GM18526 (cell line): Measurements from ENCODE around the gene ELAPOR1.

Experiments
- POLR2A ChIP-seq: IDR thresholded peaks from 3 replicates; pipeline ENCODE4 v1.6.1; 2011; ENCODE audit not compliant: insufficient read length; ENCODE audit errors: extremely low read depth

ELAPOR1 gene

GRCh38 chr1:109113590-109114341, at the start of gene ELAPOR1:
ELAPOR1 (plus strand) TSS chr1:109114115; CDS start chr1:109114184, 69 bp downstream.
- no peak for TF ChIP-seq POLR2A

GRCh38 chr1:109065137-109065536, 48.8 kb upstream of the ELAPOR1 start:
- TF ChIP-seq POLR2A = no peak

DNA sequence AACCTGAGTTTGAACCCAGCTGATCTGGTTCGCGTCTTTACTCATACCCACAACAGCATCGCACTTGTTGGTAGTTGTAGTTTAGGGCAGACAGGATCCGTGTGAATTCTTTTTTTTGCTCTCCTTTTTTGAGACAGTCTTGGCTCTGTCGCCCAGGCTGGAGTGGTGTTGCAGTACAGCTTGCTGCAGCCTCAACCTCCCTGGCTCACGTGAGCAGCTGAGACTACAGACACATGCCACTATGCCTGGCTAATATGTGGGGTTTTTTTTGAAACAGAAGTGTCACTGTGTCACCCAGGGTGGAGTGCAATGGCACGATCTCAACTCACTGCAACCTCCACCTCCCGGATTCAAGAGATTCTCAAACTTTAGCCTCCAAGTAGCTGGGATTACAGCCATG, 46.0 kb upstream of the ELAPOR1 start:
- no peak for TF ChIP-seq POLR2A

DNA sequence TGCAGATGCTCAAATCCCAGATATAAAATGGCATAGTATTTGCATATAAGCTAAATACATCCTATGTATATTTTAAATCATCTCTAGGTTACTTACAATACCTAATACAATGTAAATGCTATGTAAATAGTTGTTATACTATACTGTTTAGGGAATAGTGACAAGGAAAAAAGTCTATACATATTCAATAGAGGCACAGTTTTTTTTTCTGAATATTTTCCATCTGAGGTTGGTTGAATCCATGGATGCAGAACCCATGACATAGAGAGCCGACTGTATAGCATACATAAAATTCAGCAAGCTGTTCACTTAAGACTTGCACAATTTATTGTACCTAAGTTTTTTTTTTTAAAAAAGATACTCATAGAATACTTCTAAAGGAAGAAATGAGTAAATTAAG, 44.6 kb upstream of the ELAPOR1 start:
- TF ChIP-seq POLR2A = no peak

DNA sequence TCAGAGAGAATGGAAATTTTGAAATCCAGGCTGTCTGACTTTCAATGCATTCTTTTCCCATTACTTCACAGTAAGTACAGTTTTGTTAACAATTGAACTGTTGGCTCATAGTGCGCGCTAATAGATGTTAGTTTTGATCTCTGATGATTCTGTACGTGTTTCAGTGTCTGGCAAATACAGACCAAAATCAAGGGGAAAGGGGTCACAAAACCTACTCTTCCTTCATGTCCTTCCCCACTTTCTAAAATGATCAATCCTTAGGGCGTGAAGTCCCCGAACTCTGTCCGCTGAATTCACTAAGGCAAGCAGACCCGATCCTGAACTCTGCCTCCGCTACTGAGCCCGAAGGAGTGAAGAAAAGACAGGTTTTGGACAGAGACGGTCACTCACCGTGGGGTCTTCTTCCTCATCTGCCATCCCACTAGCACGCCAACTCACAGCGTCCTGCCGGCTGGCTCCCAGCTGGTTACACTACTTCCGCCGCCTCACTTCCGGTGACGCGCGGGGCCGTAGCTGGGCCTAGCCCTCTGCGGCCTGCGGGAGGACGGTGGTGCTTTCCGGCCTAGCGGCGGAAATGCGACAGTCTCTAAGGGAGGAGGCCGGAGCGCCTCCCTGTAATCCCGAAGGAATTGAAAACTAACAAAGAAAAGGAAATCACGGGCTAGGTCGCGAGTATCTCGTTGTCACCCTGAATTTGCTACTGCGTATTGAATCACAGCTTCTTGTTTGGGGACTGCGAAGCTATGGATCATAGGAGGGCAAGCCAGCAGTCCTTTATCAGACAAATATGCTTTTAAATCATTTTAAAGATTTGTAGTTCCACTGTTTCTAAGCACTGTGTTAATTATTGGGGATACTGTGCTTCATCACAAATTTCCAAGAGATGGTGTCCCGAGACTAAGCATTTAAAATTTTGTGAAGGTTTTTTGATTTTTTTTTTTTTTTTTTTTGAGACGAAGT, 38.1 kb upstream of the ELAPOR1 start, which contains the start of gene TAF13:
TSS of gene TAF13 (minus strand) at position 473 of the 960 bp plus-strand sequence. CDS start at position 417, 56 bp downstream.
- TF ChIP-seq POLR2A = peak; percentile 94

GRCh38 chr1:109078317-109078716, 35.6 kb upstream of the ELAPOR1 start:
- no peak for TF ChIP-seq POLR2A

- no peak for TF ChIP-seq POLR2A
Observed at GRCh38 chr1:109079240-109079622, 34.7 kb upstream of the ELAPOR1 start.

DNA sequence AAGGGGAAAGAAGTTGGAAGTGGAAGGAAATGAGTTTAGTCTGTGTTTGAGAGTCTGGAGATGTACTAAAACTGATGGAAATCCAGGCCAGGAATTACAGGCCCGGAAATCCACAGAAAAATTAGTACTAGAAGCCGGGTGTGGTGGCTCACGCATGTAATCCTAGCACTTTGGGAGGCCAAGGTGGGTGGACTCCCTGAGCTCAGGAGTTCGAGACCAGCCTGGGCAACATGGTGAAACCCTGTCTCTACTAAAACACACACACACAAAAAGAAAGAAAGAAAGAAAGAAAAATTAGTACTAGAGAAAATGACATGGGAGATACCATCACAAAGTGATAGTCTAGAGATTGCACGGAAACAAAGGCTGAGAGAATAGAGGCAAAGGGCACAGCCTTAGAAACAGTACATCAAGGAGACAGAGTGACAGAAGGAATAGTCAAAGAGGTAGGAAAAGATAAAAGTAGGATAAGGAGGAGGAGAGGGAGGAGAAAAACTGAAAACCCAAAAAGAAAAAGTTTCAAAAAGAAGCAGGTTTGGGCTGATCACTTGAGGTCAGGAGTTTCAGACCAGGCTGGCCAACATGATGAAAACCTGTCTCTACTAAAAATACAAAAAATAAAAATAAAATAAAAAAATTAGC, 33.4 kb upstream of the ELAPOR1 start:
- no peak for TF ChIP-seq POLR2A

- no peak for TF ChIP-seq POLR2A
Observed at GRCh38 chr1:109083501-109083900, 30.4 kb upstream of the ELAPOR1 start.

- TF ChIP-seq POLR2A = no peak
Observed at GRCh38 chr1:109083923-109084322, 30.0 kb upstream of the ELAPOR1 start.

- TF ChIP-seq POLR2A = no peak
Observed at GRCh38 chr1:109084563-109085517, 29.1 kb upstream of the ELAPOR1 start.

- TF ChIP-seq POLR2A = no peak
Observed at GRCh38 chr1:109089242-109090015, 24.5 kb upstream of the ELAPOR1 start.

GRCh38 chr1:109090196-109091077, 23.5 kb upstream of the ELAPOR1 start, which contains the start of gene TMEM167B:
TMEM167B (plus strand) TSS chr1:109090764; CDS start chr1:109090873, 109 bp downstream.
- TF ChIP-seq POLR2A = peak; percentile 60
